Inferior parietal cortex (tissue), 1 donor: ENCODE results near the gene RBM7.

Experiments used
- DNase-seq: peaks from one replicate; pipeline ENCODE4 v3.0.0-alpha.2; 2016; ENCODE audit errors: extremely low spot score

RBM7 gene, protein sequence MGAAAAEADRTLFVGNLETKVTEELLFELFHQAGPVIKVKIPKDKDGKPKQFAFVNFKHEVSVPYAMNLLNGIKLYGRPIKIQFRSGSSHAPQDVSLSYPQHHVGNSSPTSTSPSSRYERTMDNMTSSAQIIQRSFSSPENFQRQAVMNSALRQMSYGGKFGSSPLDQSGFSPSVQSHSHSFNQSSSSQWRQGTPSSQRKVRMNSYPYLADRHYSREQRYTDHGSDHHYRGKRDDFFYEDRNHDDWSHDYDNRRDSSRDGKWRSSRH

DNA sequence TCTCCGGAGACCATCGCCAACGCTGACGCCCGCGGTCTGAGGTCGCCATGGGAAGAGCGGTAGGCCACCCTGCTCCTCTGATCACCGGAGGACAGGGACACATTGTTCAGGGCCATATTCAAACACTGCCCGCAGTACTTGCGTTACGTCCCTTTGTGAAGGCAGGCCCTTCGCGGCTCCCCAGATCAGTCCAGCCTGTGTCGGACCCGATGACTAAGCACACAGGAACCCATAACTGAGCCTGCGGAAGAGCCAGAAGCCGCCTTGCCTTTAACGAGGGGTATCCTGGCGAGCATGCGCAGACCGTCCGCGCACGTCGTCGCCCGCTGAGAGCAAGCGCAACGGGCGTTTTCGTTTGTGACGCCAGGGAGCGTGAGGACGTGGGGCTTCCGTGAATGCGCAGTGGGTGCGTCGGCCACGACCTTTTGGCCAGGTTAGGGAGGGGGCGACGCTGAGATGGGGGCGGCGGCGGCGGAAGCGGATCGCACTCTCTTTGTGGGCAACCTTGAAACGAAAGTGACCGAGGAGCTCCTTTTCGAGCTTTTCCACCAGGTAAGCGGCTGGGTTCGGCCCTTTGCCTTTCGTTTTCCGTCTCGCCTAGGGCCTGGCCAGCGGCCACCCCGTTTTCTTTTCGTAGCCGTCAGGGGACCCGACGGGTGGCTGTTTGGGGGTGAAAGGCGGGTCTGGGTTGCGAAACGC is at the start of gene RBM7, which contains the start of gene C11orf71:
Gene RBM7, plus strand, starts transcription at position 451 of the 699 bp plus-strand sequence. Its CDS starts 6 bp downstream, at position 457.
Gene C11orf71, minus strand, starts transcription at position 296 of the 699 bp plus-strand sequence. Its CDS starts 180 bp downstream, at position 116.
- DNase-seq = peak; percentile 99

DNA sequence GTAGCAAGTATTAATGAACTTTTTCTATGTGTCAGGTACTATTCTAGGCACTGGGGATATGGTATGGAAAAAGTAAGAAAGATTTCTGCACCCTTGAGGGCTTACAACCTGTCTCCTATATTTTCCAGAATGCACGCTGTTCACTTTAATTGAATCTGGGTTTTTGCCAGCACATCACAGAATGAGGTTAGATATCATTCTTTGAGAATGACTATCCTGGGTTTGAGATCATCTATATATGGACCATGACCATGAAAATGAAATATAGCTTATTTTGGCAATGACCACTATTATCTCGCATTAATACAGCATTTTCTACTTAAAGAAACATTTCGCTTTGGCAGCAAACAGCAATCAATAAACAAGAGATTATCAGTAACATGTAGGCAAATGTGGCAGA is 47.0 kb upstream of the RBM7 start:
- DNase-seq = no peak

DNA sequence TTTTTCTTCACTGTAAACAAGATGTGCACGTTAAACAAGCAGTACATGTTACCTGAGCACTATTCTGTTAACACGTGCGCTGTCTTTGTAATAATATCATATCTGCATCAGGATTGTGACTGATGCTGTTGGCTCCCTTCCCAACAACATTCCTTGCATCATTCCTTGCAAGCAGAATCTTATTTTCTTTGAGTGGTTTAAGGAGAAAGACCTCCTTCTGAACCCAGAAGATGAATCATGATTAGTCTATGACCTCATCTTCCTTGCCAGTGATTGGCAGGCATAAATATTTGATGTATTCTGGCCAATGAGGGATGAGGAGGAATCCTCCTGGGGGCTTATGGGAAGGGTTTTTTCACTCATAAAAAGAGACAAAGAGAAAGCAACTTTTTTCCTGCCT is 46.4 kb upstream of the RBM7 start:
- no peak for DNase-seq

DNA sequence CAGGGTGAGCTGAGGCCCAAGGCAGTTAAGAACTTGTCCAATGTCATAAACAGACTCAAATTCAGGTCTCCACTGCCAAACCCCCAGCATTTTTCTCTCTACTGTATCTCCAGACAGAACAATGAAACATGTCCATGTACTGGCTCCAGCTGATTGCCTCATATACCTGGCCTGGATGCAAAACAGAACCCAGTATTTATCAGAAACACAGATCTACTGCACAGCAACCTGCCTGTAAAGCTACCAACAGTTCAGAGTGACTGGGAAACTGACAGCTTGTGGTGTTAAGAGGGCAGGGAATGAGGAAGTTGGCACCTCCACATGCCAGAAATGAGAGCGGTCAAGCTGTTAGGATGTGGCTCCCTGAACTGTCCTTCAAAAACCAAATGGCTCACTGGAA is 41.8 kb upstream of the RBM7 start:
- no peak for DNase-seq

DNA sequence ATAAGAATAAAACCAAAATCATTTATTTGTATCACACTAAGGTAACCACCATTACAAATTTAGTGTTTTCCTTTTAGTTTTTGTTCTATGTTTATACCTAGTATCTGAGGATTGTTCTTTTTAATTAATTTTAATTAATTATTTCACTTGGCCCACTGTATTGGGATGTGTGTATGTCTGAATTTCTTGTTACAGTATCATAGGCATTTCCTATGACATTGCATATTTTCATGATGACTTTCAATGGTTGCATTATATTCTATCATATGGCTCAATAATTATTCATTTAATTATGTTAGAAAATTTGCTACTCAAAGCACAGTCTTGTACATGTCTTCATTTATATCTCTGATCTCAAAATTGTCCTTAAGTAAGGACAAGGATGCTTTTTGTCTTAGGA is 41.1 kb upstream of the RBM7 start:
- DNase-seq = no peak

DNA sequence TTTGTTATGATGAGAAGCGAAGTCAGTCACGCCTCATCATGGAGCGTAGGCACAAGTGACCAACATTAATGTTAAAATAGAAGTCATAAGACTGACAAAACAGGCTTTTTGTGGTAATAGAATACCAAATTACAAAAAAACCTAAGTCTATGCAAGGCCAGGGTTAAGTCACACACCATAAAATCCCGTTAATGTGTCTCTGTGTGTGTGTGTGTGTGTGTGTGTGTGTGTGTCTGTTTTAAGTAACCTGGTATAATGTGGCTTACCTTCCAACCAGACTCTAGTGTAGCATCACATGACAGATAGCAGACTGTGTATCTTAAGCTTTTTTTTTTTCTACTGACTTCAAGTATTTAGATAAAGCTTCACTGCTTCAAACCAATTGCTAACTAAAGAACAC is 38.1 kb upstream of the RBM7 start:
- DNase-seq = no peak

DNA sequence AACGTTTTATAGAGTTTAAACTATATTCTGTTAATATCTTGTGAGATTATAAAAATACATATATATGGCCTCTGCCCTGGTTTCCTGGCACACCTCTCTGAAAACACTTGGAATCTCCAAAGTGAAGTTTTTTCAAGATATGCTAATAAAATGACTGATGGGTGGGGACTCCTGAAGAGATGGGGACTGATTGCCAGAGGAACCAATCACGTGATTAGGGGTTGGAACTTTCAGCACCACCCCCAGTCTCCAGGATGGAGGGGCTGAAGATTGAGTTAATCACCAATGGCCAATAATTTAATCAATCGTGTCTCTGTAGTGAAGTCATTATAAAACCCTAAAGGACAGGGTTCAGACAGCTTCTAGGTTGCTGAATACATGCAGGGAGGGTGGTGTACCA is 37.5 kb upstream of the RBM7 start:
- DNase-seq = no peak

DNA sequence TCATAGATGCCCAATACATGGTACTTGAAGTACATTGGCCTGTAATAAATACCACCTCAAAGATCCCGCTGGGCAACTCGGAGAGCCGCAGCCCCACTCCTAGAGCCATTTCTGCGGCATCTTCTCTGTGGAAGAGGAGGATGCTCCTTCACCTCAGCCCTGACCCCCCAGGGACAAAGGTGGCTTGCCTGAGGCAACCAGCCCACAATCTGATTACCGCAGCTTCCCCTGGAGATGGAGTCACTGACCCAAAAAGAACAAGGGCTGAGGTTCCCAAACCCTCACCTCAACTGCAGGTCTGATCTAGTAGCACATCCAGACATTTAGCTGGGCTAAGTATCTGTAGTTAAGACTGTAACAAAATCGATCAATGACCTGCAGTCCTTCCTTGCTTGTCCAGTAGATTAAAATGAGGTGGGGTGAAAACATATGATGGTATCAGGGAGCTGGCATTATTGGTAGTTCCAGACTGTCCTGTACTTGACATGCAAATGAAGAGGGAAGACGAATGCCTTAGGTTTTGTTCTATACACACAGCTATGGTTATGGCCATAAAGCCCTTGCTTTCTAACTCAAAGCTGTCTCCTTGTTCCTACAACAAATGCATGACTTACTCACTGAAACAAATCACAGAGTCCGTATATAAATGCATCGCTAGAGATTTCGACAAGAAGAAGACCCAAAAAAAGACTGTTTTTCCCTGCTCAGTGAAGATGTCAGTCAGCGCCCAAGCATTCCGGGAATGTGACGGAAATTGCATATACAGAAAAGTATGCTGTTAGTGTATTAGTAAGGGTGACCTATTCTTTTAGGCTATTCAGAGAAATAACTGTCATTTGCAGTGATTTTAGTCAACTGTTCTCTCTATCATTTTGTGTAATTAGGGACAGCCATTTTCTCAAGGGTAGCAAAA is 33.9 kb upstream of the RBM7 start:
- no peak for DNase-seq

DNA sequence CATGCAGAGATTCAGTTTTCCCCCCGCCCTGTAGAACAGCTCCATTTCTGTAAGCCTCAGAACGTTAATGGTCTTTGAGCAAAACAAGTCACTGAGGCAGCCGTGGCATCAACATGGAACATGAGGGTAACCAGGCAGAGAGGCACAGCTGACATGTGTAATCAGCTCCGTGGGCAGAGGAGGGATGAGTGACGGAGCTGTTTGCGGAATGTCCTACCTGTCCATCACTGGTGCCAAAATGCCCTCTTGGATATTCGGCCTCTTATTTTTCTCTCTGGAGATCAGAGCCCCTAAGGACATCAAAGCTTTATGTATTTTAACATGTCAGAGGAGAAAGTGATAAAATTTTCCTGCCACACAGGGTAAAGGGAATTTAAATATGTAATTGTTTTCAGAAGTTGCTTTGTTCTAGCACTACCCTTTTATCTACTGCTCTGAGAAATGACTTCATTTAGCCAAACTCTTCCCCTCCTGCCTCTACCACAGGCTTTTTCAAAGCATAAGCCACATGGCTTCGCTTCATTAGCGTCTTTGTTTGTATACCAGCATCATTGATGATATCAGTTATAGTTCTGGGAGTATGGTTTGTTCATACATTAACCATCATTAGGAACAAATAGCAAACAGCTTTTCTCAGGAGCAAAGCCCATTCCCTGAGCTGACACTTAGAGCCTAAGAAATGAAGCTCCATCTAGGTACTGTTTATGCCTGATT is 33.1 kb upstream of the RBM7 start:
- no peak for DNase-seq

DNA sequence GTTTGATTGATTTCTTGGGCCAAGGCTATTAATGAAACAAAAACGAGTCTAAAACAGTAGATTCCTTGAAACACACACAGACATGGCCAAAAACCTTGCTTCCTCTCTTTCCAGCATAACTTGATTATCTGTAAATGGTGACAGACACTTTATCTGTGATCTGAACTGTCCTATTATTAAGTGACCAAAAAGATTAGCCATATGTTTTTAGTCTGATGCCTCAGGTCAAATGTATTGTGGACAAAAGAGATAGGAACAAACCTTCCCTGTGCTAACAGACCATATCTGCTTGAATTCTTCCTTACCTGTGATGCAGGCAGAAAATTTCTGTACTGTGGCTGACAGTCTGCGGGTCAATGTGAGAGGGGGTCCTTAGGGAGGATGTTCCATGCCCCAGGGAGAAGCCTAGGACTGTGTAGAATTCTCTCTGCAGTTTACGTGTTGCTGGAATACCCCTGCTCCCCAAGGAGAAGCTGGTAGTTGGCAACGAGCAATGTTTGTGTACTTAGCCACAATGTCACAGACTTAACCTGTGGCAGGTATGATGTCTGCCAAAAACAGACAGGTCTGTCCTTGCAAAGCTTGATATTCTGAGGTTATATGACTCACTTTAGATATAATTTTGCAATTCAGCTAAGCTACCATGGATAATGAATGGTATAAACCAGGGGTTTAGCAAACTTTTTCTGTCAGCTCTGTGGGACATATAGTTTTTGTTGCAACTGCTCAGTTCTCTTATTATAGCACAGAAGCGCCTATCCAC is 31.4 kb upstream of the RBM7 start:
- no peak for DNase-seq

DNA sequence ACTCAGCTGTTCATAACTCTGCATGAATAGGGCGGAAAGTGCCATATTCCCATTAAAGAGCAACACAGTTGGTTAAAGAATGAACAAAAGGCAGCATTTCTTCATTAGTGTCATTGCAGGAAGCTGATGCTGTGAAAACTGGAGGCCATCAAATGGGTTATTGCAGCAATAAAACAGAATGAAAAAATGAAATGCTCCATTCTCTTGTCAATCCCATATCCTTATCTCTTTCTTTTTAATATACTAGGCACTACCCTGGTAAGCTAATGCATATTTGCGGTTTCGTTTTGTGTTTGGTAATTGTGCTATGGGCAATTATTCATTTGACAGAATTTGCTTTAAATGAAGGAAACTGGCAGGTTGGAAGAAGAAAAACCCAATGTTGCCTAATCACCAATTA is 25.4 kb upstream of the RBM7 start:
- no peak for DNase-seq

DNA sequence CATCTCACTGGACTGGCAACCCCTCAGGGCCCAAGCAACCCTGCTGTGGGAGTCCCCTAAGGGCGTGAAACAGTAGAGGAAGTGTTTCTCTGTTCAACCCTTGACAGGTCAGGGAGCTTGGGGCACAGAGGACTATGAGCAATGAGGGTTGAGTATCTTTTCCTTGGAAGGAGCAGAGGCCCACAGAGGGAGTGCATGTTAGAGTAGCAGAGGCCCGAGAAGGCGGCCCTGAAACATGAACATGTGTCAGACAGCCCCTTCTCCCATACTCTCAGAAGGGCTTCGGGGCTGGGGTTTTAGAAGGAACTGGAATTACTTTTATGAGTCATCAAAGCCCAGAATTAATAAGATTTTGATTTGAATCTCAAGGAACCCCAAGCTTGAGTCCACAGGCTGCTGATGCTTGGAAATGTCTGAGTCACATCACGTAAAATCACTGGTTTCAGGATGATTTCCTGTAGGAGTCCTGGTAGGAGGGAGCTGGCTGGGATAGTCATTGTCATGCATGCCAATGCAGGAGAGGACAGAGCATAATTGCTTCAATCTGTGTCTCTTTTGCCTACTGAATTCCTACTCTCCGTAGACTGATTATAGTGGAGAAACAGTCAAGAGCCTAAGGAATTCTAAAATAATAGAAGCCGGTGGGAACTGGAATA is 22.7 kb upstream of the RBM7 start:
- DNase-seq = no peak

DNA sequence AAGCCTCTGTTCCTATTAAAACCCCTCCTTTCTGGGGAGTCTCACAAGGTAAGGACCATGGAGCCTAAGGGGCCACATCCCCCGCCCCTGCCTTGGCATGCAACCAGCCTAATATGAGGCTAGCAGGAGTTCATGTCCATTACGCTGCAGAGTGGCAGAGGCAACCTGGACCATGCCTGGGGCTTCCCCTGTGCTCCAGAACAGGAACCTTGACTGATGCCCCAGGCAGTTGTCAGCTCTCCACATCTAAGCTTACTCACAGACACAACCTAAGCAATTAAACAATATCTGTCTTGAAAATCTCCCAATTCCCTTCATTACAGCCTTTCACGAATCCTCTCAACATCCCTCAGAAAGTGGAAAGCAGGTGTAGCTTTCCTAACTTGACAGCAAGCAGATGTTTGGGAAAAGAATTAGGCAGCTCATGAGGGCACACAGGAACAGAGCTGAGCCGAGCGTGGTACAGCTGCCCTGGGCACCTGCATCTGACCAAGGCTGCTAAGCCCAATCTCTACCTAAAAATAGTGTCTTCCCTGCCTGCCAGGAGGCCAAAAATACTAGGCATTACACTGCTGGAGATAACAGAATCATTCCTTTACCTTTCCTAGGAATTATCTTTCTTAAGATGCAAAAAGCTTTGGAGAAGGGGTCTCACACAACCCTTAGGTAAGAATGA is 20.9 kb upstream of the RBM7 start:
- DNase-seq = no peak

DNA sequence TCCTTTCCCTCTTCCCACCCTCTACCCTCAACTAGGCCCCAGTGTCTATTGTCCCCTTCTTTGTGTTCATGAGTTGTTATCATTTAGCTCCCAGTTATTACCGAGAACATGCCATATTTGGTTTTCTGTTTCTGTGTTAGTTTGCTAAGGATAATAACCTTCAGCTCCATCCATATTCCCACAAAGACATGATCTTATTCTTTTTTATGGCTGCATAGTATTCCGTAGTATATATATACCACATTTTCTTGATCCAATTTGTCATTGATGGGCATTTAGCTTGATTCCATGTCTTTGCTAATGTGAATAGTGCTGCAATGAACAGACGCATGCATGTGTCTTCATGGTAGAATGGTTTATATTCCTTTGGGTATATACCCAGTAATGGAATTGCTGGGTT is 18.0 kb upstream of the RBM7 start:
- no peak for DNase-seq

DNA sequence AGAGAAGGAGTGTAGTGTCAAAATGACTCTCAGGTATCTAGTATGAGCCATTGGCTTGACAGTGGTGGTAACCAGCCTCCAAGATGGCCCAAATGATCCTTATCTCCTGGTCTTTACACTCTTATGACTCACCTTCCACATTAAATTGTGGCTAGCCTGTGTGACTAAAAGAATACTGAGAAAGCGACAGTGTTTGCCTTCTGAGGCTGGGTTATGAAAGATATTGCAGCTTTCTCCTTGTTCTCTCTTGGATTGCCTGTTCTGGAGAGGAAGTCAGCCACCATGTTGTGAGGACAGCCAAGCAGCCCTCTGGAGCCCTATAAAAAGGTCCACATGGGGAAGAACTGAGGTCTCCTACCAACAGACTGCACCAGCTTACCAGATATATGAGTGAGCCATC is 16.0 kb upstream of the RBM7 start:
- no peak for DNase-seq

DNA sequence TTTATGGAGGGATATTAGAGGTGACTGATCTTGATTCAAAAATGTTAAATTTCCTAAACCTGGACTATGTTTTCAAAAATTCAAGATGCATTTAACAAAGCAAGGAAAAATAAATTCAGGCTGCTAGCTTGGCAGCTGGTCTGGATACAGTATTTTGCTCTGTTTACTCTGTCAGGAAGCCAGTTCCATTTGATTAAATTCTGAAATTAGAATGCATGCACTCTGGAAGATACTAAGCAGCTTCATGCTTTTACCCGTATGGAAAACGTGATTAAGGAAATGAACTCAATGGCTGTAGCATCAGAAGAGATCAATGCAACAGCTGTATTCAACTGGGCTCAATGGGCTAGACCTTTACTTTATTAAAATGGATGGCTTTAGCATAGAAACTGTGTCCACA is 14.3 kb upstream of the RBM7 start:
- no peak for DNase-seq

DNA sequence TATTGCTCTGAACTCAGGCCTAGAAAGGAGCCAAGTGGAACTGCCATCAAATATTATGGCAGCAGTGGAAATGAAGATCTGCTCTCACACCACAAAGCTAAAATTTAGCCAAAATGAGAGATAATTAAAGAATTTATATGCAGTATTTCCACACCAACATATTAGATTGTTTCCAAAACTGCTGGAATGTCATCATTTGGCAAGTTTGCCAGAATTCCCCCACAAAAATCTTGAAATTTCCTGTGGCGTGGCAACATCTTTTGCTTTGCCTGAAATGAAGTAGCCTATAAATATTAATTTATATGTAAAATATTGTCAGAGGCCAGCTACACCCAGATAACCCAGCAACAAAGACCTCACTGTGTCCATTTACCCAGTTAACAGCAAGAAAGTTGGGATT is 13.9 kb upstream of the RBM7 start:
- DNase-seq = no peak

DNA sequence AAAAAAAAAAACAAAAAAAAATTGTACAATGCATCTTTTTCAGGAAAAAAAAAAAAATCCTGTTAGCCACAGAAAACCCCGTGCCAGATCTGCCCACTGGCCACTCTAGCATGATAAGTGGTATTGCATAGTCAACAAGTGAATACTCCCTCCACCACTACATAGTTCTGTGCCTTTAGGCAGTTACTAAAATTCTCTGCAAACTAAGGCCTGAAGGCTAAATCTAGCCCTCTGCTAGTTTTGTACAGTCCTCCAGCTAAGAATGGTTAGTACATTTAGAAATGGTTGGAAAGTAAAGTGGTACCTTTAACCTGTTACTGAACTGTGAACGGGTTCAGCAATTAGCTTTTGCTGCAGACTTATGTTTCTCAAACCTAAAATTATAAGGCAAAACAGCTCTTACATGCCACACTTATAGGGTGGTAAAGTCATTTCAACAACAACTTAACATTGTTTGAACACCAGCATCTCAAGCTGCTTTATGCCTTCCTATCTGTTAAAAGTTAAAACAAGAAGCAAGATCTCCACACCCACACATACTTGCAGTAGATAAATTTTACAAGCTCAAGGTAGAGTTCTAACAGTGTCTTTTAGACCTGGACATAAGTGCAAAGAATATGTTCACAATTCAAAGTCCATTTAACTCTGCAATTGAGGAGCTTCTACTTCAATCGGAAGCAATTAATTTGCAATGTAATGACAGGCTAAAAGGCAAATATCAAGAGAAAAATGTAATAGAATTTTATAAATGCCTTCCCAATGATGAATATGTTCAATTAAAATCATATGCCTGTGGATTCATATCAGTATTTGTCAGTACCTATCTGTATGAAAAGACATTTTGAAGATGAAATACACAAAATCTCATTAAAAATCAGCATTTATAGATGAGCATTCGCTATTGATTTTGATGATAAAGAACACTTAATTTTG is 7.5 kb upstream of the RBM7 start:
- no peak for DNase-seq

DNA sequence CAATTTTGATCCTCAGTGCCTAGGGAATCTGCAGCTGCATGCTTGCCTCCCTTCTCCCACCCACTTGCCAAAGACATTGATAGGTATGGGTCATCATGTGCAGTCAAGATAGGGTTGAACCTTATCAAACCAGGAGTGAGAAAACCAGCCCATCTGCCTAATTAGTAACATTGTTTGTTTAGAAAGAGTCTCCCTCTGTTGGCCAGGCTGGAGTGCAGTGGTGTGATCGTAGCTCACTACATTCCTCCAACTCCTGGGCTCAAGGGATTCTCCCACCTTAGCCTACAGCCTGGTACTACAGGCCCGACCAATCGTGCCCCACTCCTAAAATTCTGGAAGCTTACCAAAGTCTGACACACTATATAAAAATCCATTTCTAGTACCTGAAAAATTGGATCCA is 4.7 kb upstream of the RBM7 start:
- DNase-seq = no peak
